EH (cell line): ENCODE results near the gene RAB28.

Experiments
- DNase-seq: peaks from one replicate; pipeline ENCODE4 v3.0.0-alpha.2; 2015; ENCODE audit warnings: low read depth

The RAB28 gene

DNA sequence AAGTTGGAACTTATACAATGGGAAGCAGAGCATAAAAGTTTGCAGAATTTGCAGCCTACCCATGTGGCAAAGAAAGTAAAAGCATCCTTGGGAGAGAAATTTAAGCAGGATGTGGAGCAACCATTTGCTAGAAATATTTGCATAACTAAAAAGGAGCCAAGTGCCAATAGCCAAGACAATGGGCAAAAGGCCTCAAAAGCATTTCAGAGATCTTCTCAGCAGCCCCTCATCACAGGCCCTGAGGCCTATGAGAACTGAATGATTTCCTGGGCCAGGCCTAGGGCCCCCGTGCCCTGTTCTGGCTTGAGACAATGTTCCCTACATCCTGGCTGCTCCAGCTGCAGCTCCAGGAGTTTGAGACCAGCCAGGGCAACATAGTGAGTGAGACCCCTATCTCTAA, 25.3 kb upstream of the RAB28 start:
- no peak for DNase-seq

- DNase-seq: no peak
Observed at GRCh38 chr4:13504374-13504773, 20.2 kb upstream of the RAB28 start.

GRCh38 chr4:13498469-13498868, 14.3 kb upstream of the RAB28 start:
- DNase-seq: no peak

GRCh38 chr4:13496605-13497004, 12.5 kb upstream of the RAB28 start:
- DNase-seq: no peak

DNA sequence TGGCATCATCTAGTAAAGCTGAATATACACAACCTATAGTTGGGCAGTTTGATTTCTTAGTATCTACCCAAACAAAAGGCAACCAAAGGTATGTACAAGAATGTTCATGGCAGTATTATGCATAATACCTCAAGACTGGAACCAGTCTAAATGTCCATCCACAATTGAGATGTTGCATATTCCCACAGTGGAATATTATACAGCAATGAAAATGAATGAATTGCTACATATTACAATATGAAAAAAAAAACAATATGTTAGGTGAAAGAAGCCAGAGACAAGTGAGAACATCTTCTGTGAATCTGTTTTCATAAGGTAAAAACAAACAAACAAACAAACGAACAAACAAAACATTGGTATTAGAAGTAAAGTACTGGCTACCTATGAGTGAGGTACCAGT, 11.6 kb upstream of the RAB28 start:
- DNase-seq: no peak

- DNase-seq: no peak
Observed at GRCh38 chr4:13493793-13494192, 9.7 kb upstream of the RAB28 start.

GRCh38 chr4:13492747-13493146, 8.6 kb upstream of the RAB28 start:
- no peak for DNase-seq

DNA sequence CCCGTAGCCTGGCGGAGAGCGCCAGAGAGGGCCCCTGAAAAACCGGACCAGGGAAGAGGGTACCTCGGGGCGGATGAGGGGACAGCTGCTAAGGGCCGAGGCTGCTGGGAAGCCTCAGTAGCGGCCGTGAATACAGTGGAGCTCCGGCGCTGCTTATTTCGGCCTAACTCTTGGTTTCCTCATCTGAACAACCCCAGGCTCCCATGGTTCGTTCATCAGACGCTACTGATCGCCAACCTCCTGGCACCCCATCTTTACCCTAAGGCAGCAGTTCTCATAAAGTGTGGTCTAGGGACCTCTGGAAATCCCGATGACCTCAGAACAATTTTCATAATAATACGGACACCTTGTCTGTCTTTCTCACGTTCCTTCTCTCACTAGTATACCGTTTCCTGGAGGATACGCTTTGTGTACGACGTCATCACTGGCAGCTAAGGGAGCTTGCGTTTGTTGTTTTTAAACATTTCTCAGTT, 645 bp upstream of the RAB28 start:
- DNase-seq: no peak

DNA sequence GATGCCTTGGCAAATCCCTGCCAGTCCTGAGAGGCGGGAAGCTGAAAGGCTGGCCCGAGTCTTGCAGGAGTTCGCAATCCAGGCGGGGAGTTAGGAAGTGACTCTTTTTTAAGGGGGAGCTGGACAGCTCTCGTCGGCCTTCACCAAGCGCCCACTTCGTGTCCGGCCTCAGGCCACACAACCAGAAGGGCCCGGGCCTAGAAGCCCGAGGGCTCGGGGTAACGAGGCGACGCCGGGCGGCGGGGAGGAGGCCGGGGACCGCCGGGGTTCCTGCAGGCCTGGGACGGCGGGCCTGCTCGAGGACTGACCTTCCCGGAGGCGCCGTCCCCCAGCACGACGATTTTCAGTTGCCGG, 395 bp downstream of the RAB28 start:
- DNase-seq: peak; percentile 83

GRCh38 chr4:13483136-13483767, 888 bp downstream of the RAB28 start:
- peak; percentile 28 for DNase-seq

GRCh38 chr4:13481569-13481968, 2.6 kb downstream of the RAB28 start:
- DNase-seq: peak; percentile 54

GRCh38 chr4:13478707-13479106, 5.4 kb downstream of the RAB28 start:
- no peak for DNase-seq

DNA sequence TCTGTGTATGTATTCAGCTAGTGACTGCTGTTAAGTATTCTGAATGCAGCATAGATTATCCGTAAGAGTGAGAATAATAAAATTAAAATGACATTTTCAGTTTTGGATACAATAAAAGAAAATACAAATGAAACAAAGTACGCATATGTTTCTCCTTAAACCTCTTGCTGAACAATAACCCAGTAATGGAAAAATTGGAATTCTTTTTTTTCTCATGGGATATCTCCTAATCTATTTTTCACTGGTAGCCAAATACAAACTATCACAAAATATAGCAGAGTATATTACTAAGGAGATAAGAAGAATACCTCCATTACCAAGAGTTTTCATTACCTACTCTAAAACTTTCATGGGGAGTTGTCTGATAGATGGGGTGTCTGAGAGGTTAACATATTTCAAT, 6.0 kb downstream of the RAB28 start:
- no peak for DNase-seq

DNA sequence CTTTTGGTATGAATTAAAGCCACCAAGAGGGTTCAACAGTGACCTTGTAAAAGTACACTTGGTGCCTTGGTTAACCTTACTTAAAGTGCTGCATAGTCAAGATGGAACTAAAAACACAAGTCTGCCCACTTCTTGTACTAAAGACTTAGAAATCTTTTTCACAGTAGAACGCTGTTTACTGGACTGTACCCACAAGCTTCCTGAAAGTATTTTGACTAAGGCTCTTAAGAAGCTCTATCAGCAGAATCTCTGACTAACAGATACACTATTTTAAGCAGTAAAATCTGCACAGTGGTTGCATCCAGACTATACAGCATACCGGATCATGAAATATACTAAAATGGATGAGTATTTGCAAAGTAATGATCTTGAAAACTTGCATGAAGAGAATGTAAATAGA, 7.2 kb downstream of the RAB28 start:
- peak; percentile 91 for DNase-seq

- no peak for DNase-seq
Observed at GRCh38 chr4:13476152-13476551, 8.0 kb downstream of the RAB28 start.

DNA sequence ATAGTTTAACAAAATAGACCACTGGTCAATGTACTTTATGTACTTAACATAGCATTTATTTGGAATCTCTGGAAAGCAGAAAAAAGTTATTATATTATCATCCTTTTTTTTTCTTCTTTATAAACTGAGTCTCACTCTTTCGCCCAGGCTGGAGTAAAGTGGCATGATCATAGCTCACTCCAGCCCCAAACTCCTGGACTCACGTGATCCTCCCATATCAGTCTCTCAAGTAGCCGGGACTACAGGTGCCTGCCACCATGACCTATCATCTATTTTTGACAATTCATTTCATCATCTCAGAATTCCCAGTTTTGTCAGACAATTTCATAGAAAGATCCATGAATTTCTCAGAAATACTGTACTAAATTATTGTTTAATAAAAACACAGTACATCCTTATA, 12.7 kb downstream of the RAB28 start:
- no peak for DNase-seq

GRCh38 chr4:13470379-13470778, 13.8 kb downstream of the RAB28 start:
- DNase-seq: no peak

GRCh38 chr4:13464973-13465372, 19.2 kb downstream of the RAB28 start:
- no peak for DNase-seq

DNA sequence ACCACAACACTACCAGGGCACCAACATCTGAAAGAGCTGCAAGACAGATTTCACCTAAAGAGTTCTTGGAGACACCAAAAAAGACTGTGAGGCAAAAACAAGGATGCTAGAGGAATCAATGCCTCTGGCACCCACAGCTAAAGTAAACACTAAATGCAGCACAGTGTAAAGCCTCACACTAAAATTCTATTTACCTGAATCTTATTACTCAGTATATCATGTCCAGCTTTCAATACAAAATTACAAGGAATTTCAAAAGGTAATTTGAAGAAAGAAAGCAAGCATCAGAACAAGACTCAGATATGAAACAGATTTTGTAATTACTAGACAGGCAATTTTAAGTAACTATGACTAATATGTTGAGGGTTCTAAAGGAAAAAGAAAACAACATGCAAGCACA, 19.6 kb downstream of the RAB28 start:
- DNase-seq: no peak

- DNase-seq: peak; percentile 9
Observed at GRCh38 chr4:13461191-13461905, 22.8 kb downstream of the RAB28 start.

- peak; percentile 55 for DNase-seq
Observed at GRCh38 chr4:13455411-13455810, 28.7 kb downstream of the RAB28 start.

- no peak for DNase-seq
Observed at GRCh38 chr4:13454786-13455185, 29.4 kb downstream of the RAB28 start.

- DNase-seq: no peak
Observed at GRCh38 chr4:13452927-13453579, 31.1 kb downstream of the RAB28 start.
